GM21528 (cell line): ENCODE results near the gene PTGER1.
"Not testable (repeated sequence)": the region's sequence is repeated elsewhere in the genome, so short reads cannot be mapped to it uniquely, and the experiment has no call there.

Experiments
- ATAC-seq: cut with Tn5 transposase; IDR thresholded peaks from one replicate; pipeline ENCODE4 v1.9.1; 2021; ENCODE audit warnings: mild to moderate bottlenecking, moderate library complexity; ENCODE audit not compliant: unreplicated experiment, low FRiP score

PTGER1 gene

DNA sequence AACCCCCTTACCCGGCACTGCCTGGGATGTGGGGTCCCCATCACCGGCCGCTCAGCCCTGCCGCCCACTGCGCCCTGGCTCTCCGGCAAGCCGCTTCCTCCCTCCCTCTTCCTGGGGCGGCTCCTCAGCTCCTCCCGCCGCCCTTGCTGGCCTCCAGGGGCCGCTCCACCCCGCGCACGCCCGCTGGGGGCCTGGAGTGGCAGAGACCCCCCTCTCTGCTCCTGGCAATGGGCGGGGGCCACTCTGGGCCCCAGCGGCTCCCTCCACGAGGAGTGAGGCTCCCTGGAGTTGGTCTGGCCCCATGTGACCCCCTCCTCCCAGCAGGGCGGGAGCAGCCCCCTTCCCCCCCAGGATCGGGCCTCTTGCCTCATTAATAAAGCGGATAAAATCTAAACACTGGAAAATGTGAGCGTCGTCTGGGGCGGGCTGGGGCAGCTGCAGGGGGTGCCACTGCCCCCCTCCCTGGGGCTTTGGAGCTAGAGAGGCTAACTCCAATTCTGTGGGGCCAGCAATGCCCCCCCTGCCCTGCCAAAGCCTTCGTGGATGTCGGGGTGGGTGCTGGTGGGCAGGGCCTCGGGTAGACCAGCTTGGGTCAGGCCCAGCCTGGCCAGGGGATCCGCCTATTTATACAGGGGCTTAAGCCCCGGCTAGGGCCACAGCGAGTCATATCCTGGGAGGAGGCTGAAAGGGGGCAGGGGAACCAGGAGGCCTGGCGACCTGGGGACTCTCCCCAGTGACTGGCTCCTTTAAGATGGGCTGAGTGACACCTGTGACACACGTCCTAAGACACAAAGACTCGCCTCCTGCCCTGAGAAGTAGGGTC is at the start of gene PTGER1:
Gene PTGER1 (minus strand): TSS at position 104 of the 823 bp plus-strand sequence. CDS start 1,034 bp downstream, outside the sequence.
- ATAC-seq: no peak

DNA sequence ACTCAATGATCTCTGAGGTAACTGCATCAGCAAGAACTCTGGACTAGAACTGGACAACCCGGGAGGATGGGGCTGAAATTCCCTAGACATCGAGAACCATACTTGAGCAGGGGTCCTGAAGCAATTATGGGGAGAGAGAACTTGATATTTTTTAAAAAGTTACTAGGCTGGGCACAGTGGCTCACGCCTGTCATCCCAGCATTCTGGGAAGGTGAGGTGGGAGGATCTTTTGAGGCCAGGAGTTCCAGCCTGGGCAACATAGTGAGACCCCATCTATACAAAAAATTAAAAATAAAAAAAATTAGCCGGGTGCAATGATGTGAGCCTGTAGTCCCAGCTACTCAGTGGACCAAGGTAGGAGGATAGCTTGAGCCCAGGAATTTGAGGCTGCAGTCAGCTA is 45.4 kb upstream of the PTGER1 start:
- no peak for ATAC-seq

DNA sequence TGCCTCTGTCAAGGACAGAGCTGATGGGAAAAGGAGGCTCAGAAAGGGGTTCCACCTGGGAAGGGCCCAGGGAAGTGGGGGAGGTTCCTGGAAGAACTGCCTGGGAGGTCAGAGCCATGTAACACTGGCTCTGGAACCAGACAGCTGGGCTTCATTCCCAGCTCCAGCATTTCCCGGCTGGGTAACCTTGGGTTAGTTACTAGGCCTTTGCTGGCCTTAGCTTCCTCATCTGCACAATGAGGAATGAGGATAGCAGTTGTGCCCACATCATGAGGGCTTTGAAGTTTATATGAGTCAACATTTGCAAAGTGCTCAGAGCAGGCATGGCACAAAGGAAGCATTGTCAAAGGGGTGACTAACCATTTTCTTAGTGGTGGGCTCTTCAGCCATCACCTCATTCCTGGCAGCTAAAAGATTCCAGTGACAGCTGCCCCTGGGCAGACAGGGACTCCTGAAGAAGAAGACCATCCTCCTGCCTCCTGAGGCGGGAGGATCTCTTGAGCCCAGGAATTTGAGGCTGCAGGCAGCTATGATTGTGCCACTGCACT is 44.8 kb upstream of the PTGER1 start:
- no peak for ATAC-seq

- no peak for ATAC-seq
Measured at GRCh38 chr19:14519245-14519859, 44.2 kb upstream of the PTGER1 start.

DNA sequence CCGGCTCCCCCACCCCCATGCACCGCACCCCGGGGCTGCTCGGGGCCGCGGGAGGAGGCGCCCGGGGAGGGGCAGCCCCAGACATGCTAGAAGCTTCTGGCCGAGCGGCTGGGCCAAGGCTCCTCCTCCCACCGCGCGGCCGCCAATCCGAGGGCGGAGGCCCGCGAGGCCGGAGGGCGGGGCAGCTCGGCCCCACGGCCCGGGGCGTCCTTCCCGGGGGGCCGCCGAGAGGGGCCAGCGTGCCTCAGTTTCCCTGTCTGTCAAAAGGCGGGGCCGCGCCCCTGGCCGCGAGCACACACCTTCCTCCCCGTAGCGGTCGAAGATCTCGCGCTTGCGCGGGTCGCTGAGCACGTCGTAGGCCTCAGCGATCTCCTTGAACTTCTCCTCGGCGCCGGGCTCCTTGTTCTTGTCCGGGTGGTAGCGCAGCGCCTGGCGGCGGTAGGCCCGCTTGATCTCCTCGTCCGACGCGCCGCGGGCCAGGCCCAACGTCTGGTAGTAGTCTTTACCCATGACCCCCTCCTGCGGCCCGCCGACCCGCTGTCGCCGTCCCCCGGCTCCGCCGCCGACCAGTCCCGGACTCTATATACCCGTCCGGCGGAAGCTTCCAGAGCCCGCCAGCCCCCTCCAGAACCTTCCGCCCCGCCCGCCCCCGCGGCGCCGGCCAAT is 42.8 kb upstream of the PTGER1 start, which contains the start of gene DNAJB1:
Gene DNAJB1 (minus strand): TSS at position 558 of the 666 bp plus-strand sequence. CDS start 48 bp downstream, at position 510.
- peak; percentile 59 for ATAC-seq

DNA sequence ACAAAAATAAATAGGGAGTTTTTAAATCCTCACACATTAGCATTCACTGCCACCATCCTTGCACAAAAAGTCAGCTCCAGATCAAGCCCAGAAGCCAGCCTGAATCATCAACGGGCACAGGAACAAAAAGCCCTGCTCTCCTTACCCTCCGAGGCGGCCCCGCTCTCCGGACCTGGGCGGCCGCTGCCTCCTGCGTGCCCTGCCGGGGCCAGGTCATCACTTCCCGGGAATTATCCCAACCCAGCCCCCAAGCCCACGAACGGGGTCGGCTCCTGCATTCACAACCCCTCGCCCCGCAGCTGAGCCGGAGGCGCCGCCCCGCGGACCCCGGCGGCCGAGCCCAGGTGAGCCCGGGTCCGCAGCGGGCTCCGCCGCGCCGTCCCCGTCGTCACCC is 42.3 kb upstream of the PTGER1 start:
- no peak for ATAC-seq

DNA sequence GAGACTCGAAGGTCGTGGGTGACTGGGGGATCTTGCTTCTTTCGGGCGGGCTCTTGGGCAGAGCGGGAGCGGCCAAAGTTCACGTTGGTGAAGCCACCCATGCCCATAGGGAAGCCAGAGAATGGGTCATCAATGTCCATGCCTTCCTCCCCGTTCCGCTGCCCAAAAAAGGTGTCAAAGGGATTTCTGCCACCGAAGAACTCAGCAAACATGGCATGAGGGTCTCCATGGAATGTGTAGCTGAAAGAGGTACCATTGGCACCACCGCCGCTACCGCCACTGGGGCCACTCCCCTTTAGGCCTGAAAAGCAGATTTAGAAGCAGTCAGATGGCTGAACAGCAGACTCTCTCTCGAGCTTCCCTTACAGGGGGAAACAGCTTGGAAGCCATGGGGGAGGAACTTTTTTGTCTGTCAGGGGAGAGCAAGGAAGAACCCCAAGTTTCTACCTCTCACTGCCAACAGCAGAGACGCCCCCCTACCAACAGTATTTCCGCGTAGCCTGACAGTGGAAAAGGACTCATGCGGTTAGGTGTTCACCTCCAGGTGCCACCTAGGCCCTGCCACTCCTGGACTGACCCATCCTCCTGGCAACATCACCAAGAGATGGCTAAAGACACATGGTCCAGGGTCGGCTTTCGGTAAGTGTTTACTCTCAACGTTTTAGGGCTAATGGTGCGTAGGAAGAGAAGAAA is 41.7 kb upstream of the PTGER1 start:
- ATAC-seq: no peak

- ATAC-seq: no peak
Measured at GRCh38 chr19:14516048-14516534, 40.9 kb upstream of the PTGER1 start.

GRCh38 chr19:14515501-14516047 is 40.4 kb upstream of the PTGER1 start:
- ATAC-seq: no peak

DNA sequence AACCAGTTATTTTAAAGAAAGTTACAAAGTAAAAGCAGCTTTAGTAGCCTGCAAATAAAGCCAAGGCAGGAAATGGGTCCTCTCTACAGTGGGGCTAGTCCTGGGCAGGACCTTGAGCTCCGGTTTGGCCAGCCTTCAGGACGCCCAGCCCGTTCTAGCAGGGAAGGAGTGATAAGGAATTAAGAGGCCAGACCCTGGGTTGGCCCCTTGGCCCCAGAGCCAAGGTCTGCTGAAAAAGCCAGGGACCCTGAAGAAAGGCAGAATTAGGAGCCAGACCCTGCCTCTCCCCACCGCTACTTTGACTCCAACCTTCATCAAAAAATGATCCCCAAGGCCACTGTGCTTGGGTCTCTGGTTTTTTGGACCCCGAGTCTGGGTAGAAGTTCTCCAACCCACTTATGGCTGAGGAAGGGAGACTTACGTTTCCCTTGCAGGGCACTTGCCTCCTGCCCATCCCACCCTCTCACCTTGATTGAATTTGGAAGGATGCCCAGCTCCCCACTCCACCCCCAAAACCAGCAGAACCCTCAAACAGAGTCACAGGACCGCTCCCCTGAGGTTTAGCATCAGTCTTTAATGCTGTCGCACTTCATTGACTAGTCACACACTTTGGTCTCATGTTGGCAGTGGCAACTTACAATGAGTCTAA is 39.2 kb upstream of the PTGER1 start:
- no peak for ATAC-seq

GRCh38 chr19:14512406-14512961 is 37.3 kb upstream of the PTGER1 start:
- no peak for ATAC-seq

- no peak for ATAC-seq
Measured at GRCh38 chr19:14511229-14511593, 36.1 kb upstream of the PTGER1 start.

- no peak for ATAC-seq
Measured at GRCh38 chr19:14510311-14511228, 35.4 kb upstream of the PTGER1 start.

- ATAC-seq: no peak
Measured at GRCh38 chr19:14507704-14508542, 32.8 kb upstream of the PTGER1 start.

- no peak for ATAC-seq
Measured at GRCh38 chr19:14505488-14506239, 30.5 kb upstream of the PTGER1 start.

GRCh38 chr19:14504575-14504974 is 29.4 kb upstream of the PTGER1 start:
- not testable (repeated sequence) for ATAC-seq

GRCh38 chr19:14503285-14503684 is 28.1 kb upstream of the PTGER1 start:
- ATAC-seq: no peak
